ENCODE measurements around the gene MAK. TPM values are rescaled to one million over a fixed set of nuclear protein-coding genes. Genes with fewer than 3 reads are reported as not detected.
"Not testable (repeated sequence)": the region's sequence is repeated elsewhere in the genome, so short reads cannot be mapped to it uniquely, and the experiment has no call there.

Gene MAK
- total RNA-seq, 2 experiments from 2014 or later, result 0.27 to 0.32 TPM

GRCh38 chr6:10824819-10825218 is 13.5 kb downstream of the MAK start:
- intact Hi-C loops (cut with micrococcal nuclease), result no loop called here
- no peak for TF ChIP-seq CTCF (IDR thresholded peaks at IDR 0.05)
- ChIA-PET POLR2A (no interaction called here), CTCF (no interaction called here)
- no peak for DNase-seq
- H3K27me3 Mint-ChIP-seq, result no peaks in the 10 kb centered on the region
- H3K27ac Mint-ChIP-seq, result no peak overlapping the region
- no peaks in the 10 kb centered on the region for H3K9me3 Mint-ChIP-seq
- ATAC-seq, result no peak
- no peaks in the 10 kb centered on the region for H3K36me3 Mint-ChIP-seq (ENCODE audit: low read depth)
- no peak overlapping the region for H3K4me3 Mint-ChIP-seq
- H3K4me1 Mint-ChIP-seq (ENCODE audit: low read depth), result no peaks in the 10 kb centered on the region

GRCh38 chr6:10824297-10824696 is 14.0 kb downstream of the MAK start:
- Mint-ChIP-seq H3K9me3 (no peaks in the 10 kb centered on the region), H3K4me3 (no peak overlapping the region), H3K27ac (no peak overlapping the region), H3K4me1 (ENCODE audit: low read depth) (no peaks in the 10 kb centered on the region), H3K36me3 (ENCODE audit: low read depth) (no peaks in the 10 kb centered on the region), H3K27me3 (no peaks in the 10 kb centered on the region)
- TF ChIP-seq CTCF (IDR thresholded peaks at IDR 0.05), result no peak
- intact Hi-C loops (cut with micrococcal nuclease), result no loop called here
- POLR2A ChIA-PET, result no interaction called here
- DNase-seq (no peak), ATAC-seq (no peak)
- CTCF ChIA-PET, result no interaction called here

GRCh38 chr6:10814176-10814575 is 24.2 kb downstream of the MAK start:
- H3K9me3 Mint-ChIP-seq; ATAC-seq; H3K4me1 Mint-ChIP-seq (ENCODE audit: low read depth); intact Hi-C loops (cut with micrococcal nuclease); CTCF ChIA-PET; DNase-seq; H3K36me3 Mint-ChIP-seq (ENCODE audit: low read depth); POLR2A ChIA-PET; H3K27me3 Mint-ChIP-seq; H3K4me3 Mint-ChIP-seq; H3K27ac Mint-ChIP-seq: not testable (repeated sequence)

- DNase-seq (no peak), ATAC-seq (no peak)
- H3K4me1 Mint-ChIP-seq (ENCODE audit: low read depth), result no peaks in the 10 kb centered on the region
- TF ChIP-seq CTCF (IDR thresholded peaks at IDR 0.05), result no peak
- ChIA-PET CTCF (interaction anchor here (0.6 to 1.4 kb wide), 3 partner anchors 9 to 126 kb away, joined by 3 read pairs; no protein-coding TSS in a partner anchor), POLR2A (no interaction called here)
- H3K27me3 Mint-ChIP-seq, result no peaks in the 10 kb centered on the region
- no peak overlapping the region for H3K27ac Mint-ChIP-seq
- intact Hi-C loops (cut with micrococcal nuclease), result loop anchor here (10.0 kb wide), 1 partner anchor 294 kb away; no protein-coding TSS in a partner anchor
- H3K9me3 Mint-ChIP-seq, result no peaks in the 10 kb centered on the region
- no peak overlapping the region for H3K4me3 Mint-ChIP-seq
- peaks cover 4% of the 10 kb centered on the region for H3K36me3 Mint-ChIP-seq (ENCODE audit: low read depth)
Measured at GRCh38 chr6:10809098-10809497, 29.2 kb downstream of the MAK start.

GRCh38 chr6:10808376-10808775 is 30.0 kb downstream of the MAK start:
- Mint-ChIP-seq H3K9me3 (no peaks in the 10 kb centered on the region), H3K36me3 (ENCODE audit: low read depth) (peaks cover 4% of the 10 kb centered on the region), H3K4me1 (ENCODE audit: low read depth) (no peaks in the 10 kb centered on the region), H3K27ac (no peak overlapping the region), H3K4me3 (no peak overlapping the region), H3K27me3 (no peaks in the 10 kb centered on the region)
- ATAC-seq (no peak), DNase-seq (no peak)
- intact Hi-C loops (cut with micrococcal nuclease), result loop anchor here (10.0 kb wide), 1 partner anchor 294 kb away; no protein-coding TSS in a partner anchor
- TF ChIP-seq CTCF (IDR thresholded peaks at IDR 0.05), result no peak
- CTCF ChIA-PET, result no interaction called here
- POLR2A ChIA-PET, result no interaction called here
